Measurements from ENCODE around the gene CERS1.
A peak's percentile ranks its signal among the peaks of the same experiment; 100 is the strongest.

Gene CERS1

GRCh38 chr19:18897094-18898029 lies 1.4 kb upstream of the CERS1 start:
- DNase-seq, result no peak

- DNase-seq, result no peak
Observed at GRCh38 chr19:18896421-18896841, 473 bp upstream of the CERS1 start.

DNA sequence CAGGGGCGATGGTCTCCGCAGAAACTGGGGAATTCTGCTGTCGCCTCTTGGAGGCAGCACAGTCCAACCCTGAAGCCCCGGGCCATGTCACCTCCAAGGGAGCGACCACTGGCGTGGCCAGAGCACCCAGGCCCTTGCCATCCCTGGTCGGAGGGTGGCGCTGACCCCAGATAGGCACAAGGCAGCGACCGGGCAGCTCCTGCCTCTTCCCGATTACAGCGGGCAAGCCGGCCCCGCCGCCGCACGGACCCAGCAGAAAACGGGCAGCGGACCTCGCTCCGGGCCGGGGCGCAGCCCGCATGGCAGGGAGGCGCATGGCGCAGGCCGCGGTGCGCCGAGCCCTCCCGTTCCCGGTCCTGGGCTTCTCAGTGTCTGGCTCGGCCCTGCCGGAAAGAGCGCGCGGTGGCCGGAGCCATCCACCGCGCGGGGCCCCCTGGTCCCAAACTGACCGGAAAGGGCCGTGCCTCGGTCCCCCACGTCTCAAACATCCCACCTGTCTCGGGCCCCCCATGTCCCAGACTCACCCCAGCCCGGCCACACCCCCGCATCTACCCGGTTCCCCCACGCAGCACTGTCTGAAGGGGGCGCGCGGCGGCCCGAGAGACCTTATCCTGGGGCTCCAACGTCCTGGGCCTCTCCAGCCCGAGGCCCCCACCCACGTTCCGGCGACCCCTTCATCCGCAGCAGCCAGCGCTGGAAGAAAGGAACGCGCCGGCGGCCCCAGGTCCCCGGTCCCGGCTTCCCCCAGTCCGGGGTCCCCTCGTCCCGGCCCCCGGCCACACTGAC lies 727 bp downstream of the CERS1 start:
- DNase-seq, result no peak

DNA sequence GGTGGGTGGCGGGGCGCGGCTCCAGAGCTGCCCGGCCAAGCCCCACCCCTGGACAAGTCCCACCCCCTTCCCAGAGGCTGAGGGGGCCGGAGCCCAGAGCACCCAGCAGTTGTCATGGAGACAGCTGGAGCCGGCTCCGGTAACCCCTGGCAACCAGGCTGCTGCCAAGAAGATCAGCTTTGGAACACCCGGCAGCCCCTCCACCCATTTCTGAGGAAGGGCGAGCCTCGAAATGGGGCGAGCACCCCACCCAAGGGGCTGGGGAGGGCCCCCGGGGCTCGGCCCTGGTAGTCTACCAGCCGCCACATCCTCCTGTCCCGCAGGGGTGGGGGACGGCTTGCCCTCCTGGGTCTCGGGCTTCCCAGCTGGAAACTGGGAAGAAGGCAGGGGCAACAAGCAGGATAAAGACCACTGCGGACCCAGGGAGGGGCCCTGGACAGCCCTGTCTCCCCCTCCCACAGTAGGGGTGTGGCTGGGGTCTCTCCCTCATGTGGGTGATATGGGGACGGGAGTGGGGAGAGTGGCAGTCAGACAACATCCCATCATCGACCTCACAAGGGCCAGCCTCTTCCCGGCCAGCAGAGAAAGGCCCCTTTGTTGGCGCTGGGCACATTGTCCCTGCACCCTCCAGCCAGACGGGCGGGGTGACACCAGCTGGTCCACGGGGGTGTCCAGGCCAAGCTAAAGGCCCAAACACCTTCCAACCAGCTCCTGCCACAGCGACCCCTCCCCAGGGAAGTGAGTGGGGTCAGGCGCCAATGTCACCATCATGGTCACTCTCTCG lies 1.5 kb downstream of the CERS1 start:
- DNase-seq, result no peak

GRCh38 chr19:18893587-18894253 lies 2.2 kb downstream of the CERS1 start:
- no peak for DNase-seq

DNA sequence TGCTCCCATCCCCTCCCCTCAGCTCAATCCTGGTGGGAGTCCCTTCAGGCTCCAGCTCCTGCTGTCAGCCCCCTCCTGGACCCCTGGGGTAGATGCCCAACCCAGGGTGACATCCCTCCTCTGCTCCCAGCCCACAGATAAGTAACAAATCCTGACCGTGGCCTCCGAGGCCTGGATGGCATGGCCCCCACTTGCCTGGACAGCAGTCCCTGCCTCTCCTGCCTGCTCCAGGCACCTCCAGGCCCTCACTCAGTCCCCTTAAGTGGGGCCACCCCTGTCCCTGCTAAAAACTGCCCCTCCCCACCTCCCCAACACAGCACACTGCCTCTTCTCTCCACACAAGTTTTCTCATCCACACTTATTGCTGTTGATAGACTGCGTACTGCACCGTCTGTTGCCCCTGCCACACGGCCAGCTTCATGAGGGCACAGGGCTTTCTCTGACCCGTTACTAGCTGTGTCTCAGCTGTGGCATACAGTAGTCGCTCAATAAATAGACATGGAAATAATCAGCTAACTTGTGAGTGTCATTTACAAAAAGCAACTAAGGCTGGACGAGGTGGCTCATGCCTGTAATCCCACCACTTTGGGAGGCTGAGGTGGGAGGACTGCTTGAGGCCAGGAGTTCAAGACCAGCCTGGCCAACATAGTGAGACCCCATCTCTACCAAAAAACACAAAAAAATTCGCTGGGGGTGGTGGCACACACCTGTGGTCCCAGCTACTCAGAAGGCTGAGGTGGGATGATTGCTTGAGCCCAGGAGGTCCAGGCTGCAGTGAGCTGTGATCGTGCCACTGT lies 5.8 kb downstream of the CERS1 start:
- no peak for DNase-seq

- DNase-seq, result no peak
Observed at GRCh38 chr19:18886972-18887371, 9.0 kb downstream of the CERS1 start.

- no peak for DNase-seq
Observed at GRCh38 chr19:18883526-18884304, 12.2 kb downstream of the CERS1 start.

GRCh38 chr19:18881491-18881890 lies 14.5 kb downstream of the CERS1 start:
- no peak for DNase-seq

DNA sequence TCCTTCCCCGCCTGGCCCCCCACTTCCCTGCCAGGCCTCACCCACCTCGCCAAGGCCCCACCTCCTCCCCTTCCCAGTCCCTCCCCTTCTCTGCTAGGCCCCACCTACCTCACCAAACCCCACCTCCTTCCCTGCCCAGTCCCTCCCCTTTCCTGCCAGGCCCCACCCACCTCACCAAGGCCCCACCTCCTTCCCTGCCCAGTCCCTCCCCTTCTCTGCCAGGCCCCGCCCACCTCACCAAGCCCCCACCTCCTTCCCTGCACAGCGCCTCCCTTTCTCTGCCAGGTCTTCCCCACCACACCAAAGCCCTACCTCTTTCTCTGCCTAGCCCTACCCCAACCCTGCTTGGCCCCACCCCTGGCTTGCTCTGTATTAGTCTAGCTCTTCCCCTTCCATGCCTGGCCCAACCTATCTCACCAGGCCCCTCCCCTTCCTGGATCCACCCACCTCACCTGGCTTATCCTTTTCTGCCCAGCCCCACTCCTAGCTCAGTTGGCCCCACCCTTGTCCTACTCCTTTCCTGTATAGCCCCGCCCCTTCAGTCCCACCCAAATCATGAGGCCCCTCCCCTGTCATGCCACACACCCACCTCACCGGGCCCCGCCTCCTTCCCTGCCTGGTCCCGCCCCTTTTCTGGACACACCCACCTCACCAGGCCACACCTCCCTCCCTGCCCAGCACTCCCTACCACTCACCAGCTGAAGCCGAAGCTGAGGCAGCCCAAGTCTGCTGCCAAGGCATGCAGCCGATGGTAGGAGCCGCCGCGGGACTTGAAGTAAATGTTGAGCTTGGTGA lies 16.2 kb downstream of the CERS1 start:
- peak; percentile 32 for DNase-seq

GRCh38 chr19:18878858-18879578 lies 16.9 kb downstream of the CERS1 start:
- no peak for DNase-seq

DNA sequence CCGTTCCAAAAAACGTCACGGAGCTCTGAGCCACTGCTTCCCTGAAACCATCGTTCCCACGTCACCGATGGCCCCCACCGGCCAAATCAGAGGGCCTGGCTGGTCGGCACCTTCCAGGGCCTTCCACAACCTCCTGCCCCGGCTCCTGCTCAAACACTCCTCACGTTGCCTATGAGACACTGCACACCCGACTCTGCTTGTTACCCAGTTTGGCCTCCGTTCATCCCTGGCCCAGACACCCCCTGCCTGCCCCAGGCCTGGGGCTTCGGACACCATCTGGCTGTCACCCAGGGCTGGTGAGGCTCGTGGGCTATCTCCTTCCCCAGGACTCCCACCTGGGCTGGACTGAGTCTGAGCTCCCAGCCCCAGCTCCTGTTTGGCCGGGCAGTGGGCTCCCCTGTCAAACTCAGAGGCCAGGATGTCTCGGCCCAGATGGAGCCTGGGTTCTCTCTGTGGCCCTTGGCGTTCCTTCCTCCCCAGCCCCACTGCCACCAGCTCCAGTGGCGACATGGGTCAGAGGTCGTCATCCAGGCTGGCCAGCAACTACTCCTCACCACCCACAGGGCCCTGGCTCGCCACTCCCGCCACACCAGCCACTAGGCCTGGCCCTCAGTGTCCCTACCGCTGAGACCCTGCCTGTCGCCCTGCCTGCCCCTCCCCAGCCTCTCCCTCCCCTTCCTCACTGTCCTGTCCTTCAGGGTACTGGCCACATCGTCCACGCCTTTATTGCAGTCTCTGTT lies 17.7 kb downstream of the CERS1 start:
- DNase-seq, result no peak

- no peak for DNase-seq
Observed at GRCh38 chr19:18876865-18877264, 19.1 kb downstream of the CERS1 start.

- no peak for DNase-seq
Observed at GRCh38 chr19:18875726-18876125, 20.2 kb downstream of the CERS1 start.

DNA sequence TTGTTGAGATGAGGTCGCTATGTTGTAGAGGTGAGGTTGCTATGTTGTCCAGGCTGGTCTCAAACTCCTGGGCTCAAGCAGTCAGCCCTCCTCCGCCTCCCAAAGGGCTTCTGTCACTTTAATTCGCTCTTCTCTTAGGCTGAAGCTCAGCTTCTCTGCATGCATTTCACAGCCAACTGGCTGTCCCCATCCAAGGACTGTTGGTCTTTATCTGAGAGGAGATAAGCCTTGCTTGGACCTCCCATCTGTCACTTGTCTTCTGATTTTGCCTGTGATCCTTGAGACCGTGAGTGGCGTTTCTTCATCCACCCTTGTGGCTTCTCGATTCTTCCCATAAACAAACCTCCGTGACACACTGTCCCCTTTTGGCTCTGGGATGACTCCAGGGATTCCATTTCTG lies 24.4 kb downstream of the CERS1 start:
- DNase-seq, result no peak

DNA sequence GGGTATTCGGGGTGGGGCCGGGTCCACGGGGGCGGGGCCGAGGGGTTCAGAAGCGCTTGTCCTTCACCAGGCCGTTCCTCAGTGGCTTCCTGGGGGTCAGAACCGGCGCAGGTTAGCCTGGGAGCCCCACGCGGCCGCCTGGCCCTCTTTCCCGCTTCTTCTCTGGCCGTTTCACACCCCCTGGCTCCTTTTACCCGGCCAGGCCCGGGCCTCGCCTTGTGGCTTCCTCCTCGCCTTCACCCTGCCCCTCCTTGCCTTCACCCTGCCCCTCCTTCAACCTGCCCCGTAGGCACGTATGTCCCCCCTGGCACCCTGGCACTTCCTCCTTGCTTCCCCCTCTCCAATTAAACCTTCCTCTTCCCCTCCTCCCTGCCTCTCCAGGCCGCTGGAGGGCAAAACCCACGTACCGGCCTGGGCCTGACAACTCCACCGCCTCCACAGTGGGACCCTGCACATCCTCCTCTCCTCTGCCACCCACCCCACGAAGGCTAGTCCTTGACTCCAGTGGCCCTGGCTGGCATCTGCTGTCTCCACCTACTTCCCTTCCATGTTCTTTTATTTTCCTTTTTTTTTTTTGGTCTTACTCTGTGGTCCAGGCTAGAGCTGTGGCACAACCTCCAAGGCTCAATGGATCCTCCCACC lies 25.3 kb downstream of the CERS1 start:
- no peak for DNase-seq

DNA sequence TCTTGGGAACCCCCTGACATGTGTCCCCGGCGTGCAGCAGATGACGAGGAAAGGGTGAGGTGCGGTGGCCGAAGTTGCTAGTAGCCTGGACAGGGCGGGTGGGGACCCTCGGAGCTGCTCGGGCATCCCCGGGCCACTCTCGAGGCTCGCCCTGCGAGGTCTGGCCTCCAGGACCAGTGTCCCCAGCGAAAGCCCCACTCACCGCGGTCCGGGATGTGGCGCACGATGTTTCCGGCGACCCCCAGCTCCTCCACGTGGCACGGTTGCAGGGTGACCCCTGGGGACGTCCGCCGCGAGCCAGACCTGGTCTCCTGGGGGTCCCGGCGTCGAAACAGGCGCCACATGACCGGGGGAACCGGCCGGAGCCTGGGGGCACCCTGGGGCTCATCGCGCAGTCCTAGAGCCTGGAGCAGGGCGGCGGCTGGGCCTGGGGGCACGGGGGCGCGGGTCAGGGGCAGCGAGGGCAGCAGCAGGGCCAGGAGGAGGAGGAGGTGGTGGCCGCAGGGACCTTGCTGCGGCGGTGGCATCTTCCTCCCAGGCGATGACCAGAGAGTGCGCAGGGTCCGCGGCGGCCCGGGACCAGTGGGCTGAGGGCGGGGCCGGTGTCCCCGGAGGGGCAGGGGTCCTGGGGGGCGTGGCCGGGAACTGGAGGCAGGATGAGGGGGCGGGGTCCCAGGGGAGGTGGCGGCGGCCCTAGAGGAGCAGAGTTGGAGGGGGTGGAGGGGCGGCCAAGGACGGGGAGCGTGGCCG lies 26.0 kb downstream of the CERS1 start:
- DNase-seq, result no peak
